Measurements from ENCODE around the gene ACVR2B.

ACVR2B gene

GRCh38 chr3:38472342-38472741 is 18.7 kb downstream of the ACVR2B start:
- Histone ChIP-seq H3K27ac (ENCODE audit: low read depth, low read length) (no peak overlapping the region), H2AK5ac (ENCODE audit: low read length) (no peak overlapping the region), H3K79me2 (ENCODE audit: control insufficient read depth, insufficient read depth, low read length) (peaks cover 66% of the 10 kb centered on the region), H2BK15ac (replicated peaks; ENCODE audit: low read depth) (no peak overlapping the region), H3K56ac (ENCODE audit: low read length) (no peak overlapping the region), H3K27me3 (ENCODE audit: insufficient read depth, low read length, poor library complexity) (no peaks in the 10 kb centered on the region), H4K5ac (ENCODE audit: low read length) (no peak overlapping the region), H3K4ac (ENCODE audit: low read depth, low read length) (no peak overlapping the region), H3K4me3 (ENCODE audit: low read length) (no peak overlapping the region), H2BK5ac (ENCODE audit: low read length) (no peak overlapping the region), H4K8ac (ENCODE audit: low read depth, low read length) (no peak overlapping the region), H3K4me1 (ENCODE audit: control insufficient read depth, low read depth, low read length) (no peaks in the 10 kb centered on the region), H3K9ac (ENCODE audit: low read length) (no peak overlapping the region), H3K23ac (ENCODE audit: low read length) (no peak overlapping the region), H3K4me2 (ENCODE audit: low read length) (no peak overlapping the region), H2BK120ac (ENCODE audit: low read depth, low read length) (no peak overlapping the region), H3K79me1 (ENCODE audit: low read length) (peaks cover 39% of the 10 kb centered on the region), H3K18ac (ENCODE audit: low read length) (no peak overlapping the region), H3K36me3 (ENCODE audit: control insufficient read depth, insufficient read depth, low read length) (no peaks in the 10 kb centered on the region)
- DNase-seq: no peak
- WGBS (ENCODE audit: extremely low coverage, insufficient coverage, low lambda C conversion rate): no CpG with 5 or more reads among the region's 1 CpG

GRCh38 chr3:38473229-38473628 is 19.5 kb downstream of the ACVR2B start:
- H2BK120ac ChIP-seq (ENCODE audit: low read depth, low read length): no peak overlapping the region
- DNase-seq: peak; percentile 24
- H3K4ac ChIP-seq (ENCODE audit: low read depth, low read length): no peak overlapping the region
- no peaks in the 10 kb centered on the region for H3K27me3 ChIP-seq (ENCODE audit: insufficient read depth, low read length, poor library complexity)
- no peak overlapping the region for H2BK5ac ChIP-seq (ENCODE audit: low read length)
- H3K56ac ChIP-seq (ENCODE audit: low read length): no peak overlapping the region
- no CpG with 5 or more reads among the region's 2 CpGs for WGBS (ENCODE audit: extremely low coverage, insufficient coverage, low lambda C conversion rate)
- peaks cover 60% of the 10 kb centered on the region for H3K79me2 ChIP-seq (ENCODE audit: control insufficient read depth, insufficient read depth, low read length)
- no peaks in the 10 kb centered on the region for H3K36me3 ChIP-seq (ENCODE audit: control insufficient read depth, insufficient read depth, low read length)
- peaks cover 38% of the 10 kb centered on the region for H3K79me1 ChIP-seq (ENCODE audit: low read length)
- H3K4me2 ChIP-seq (ENCODE audit: low read length): no peak overlapping the region
- no peak overlapping the region for H3K23ac ChIP-seq (ENCODE audit: low read length)
- H3K4me3 ChIP-seq (ENCODE audit: low read length): no peak overlapping the region
- no peak overlapping the region for H3K9ac ChIP-seq (ENCODE audit: low read length)
- H4K5ac ChIP-seq (ENCODE audit: low read length): no peak overlapping the region
- H3K18ac ChIP-seq (ENCODE audit: low read length): no peak overlapping the region
- no peak overlapping the region for H3K27ac ChIP-seq (ENCODE audit: low read depth, low read length)
- no peaks in the 10 kb centered on the region for H3K4me1 ChIP-seq (ENCODE audit: control insufficient read depth, low read depth, low read length)
- H4K8ac ChIP-seq (ENCODE audit: low read depth, low read length): no peak overlapping the region
- H2BK15ac ChIP-seq (replicated peaks; ENCODE audit: low read depth): no peak overlapping the region
- no peak overlapping the region for H2AK5ac ChIP-seq (ENCODE audit: low read length)

GRCh38 chr3:38474928-38475605 is 21.4 kb downstream of the ACVR2B start:
- Histone ChIP-seq H3K27me3 (ENCODE audit: insufficient read depth, low read length, poor library complexity) (no peaks in the 10 kb centered on the region), H3K56ac (ENCODE audit: low read length) (no peak overlapping the region), H2BK5ac (ENCODE audit: low read length) (no peak overlapping the region), H4K8ac (ENCODE audit: low read depth, low read length) (no peak overlapping the region), H3K27ac (ENCODE audit: low read depth, low read length) (no peak overlapping the region), H3K4me1 (ENCODE audit: control insufficient read depth, low read depth, low read length) (no peaks in the 10 kb centered on the region), H3K18ac (ENCODE audit: low read length) (no peak overlapping the region), H2BK120ac (ENCODE audit: low read depth, low read length) (no peak overlapping the region), H3K79me1 (ENCODE audit: low read length) (peaks cover 30% of the 10 kb centered on the region), H3K4me3 (ENCODE audit: low read length) (no peak overlapping the region), H3K4me2 (ENCODE audit: low read length) (no peak overlapping the region), H2AK5ac (ENCODE audit: low read length) (no peak overlapping the region), H3K9ac (ENCODE audit: low read length) (no peak overlapping the region), H3K4ac (ENCODE audit: low read depth, low read length) (no peak overlapping the region), H3K23ac (ENCODE audit: low read length) (no peak overlapping the region), H4K5ac (ENCODE audit: low read length) (no peak overlapping the region), H3K36me3 (ENCODE audit: control insufficient read depth, insufficient read depth, low read length) (peaks cover 2% of the 10 kb centered on the region), H3K79me2 (ENCODE audit: control insufficient read depth, insufficient read depth, low read length) (peaks cover 48% of the 10 kb centered on the region), H2BK15ac (replicated peaks; ENCODE audit: low read depth) (no peak overlapping the region)
- no CpG with 5 or more reads among the region's 7 CpGs for WGBS (ENCODE audit: extremely low coverage, insufficient coverage, low lambda C conversion rate)
- DNase-seq: no peak

- H2BK120ac ChIP-seq (ENCODE audit: low read depth, low read length): no peak overlapping the region
- H4K8ac ChIP-seq (ENCODE audit: low read depth, low read length): no peak overlapping the region
- no peak overlapping the region for H3K27ac ChIP-seq (ENCODE audit: low read depth, low read length)
- H2BK15ac ChIP-seq (replicated peaks; ENCODE audit: low read depth): no peak overlapping the region
- WGBS (ENCODE audit: extremely low coverage, insufficient coverage, low lambda C conversion rate): no CpG with 5 or more reads among the region's 6 CpGs
- no peak for DNase-seq
- no peak overlapping the region for H3K4me2 ChIP-seq (ENCODE audit: low read length)
- no peak overlapping the region for H3K9ac ChIP-seq (ENCODE audit: low read length)
- H3K4me3 ChIP-seq (ENCODE audit: low read length): no peak overlapping the region
- no peak overlapping the region for H3K56ac ChIP-seq (ENCODE audit: low read length)
- H2AK5ac ChIP-seq (ENCODE audit: low read length): no peak overlapping the region
- no peak overlapping the region for H2BK5ac ChIP-seq (ENCODE audit: low read length)
- H3K27me3 ChIP-seq (ENCODE audit: insufficient read depth, low read length, poor library complexity): no peaks in the 10 kb centered on the region
- peaks cover 30% of the 10 kb centered on the region for H3K79me1 ChIP-seq (ENCODE audit: low read length)
- H3K18ac ChIP-seq (ENCODE audit: low read length): no peak overlapping the region
- H3K4me1 ChIP-seq (ENCODE audit: control insufficient read depth, low read depth, low read length): no peaks in the 10 kb centered on the region
- H3K79me2 ChIP-seq (ENCODE audit: control insufficient read depth, insufficient read depth, low read length): peaks cover 48% of the 10 kb centered on the region
- H3K23ac ChIP-seq (ENCODE audit: low read length): no peak overlapping the region
- peaks cover 6% of the 10 kb centered on the region for H3K36me3 ChIP-seq (ENCODE audit: control insufficient read depth, insufficient read depth, low read length)
- no peak overlapping the region for H3K4ac ChIP-seq (ENCODE audit: low read depth, low read length)
- no peak overlapping the region for H4K5ac ChIP-seq (ENCODE audit: low read length)
Observed at GRCh38 chr3:38475716-38476115, 22.0 kb downstream of the ACVR2B start.

GRCh38 chr3:38476157-38476756 is 22.6 kb downstream of the ACVR2B start:
- peaks cover 6% of the 10 kb centered on the region for H3K36me3 ChIP-seq (ENCODE audit: control insufficient read depth, insufficient read depth, low read length)
- no peak overlapping the region for H2BK120ac ChIP-seq (ENCODE audit: low read depth, low read length)
- H3K4me2 ChIP-seq (ENCODE audit: low read length): no peak overlapping the region
- no peaks in the 10 kb centered on the region for H3K27me3 ChIP-seq (ENCODE audit: insufficient read depth, low read length, poor library complexity)
- no peak overlapping the region for H2BK5ac ChIP-seq (ENCODE audit: low read length)
- H3K4ac ChIP-seq (ENCODE audit: low read depth, low read length): no peak overlapping the region
- H3K9ac ChIP-seq (ENCODE audit: low read length): no peak overlapping the region
- no peaks in the 10 kb centered on the region for H3K4me1 ChIP-seq (ENCODE audit: control insufficient read depth, low read depth, low read length)
- no peak overlapping the region for H2BK15ac ChIP-seq (replicated peaks; ENCODE audit: low read depth)
- WGBS (ENCODE audit: extremely low coverage, insufficient coverage, low lambda C conversion rate): no CpG with 5 or more reads among the region's 5 CpGs
- no peak overlapping the region for H4K8ac ChIP-seq (ENCODE audit: low read depth, low read length)
- H3K4me3 ChIP-seq (ENCODE audit: low read length): no peak overlapping the region
- no peak overlapping the region for H4K5ac ChIP-seq (ENCODE audit: low read length)
- no peak overlapping the region for H3K56ac ChIP-seq (ENCODE audit: low read length)
- no peak overlapping the region for H3K23ac ChIP-seq (ENCODE audit: low read length)
- DNase-seq: no peak
- peaks cover 28% of the 10 kb centered on the region for H3K79me1 ChIP-seq (ENCODE audit: low read length)
- H3K27ac ChIP-seq (ENCODE audit: low read depth, low read length): no peak overlapping the region
- peaks cover 46% of the 10 kb centered on the region for H3K79me2 ChIP-seq (ENCODE audit: control insufficient read depth, insufficient read depth, low read length)
- H3K18ac ChIP-seq (ENCODE audit: low read length): no peak overlapping the region
- H2AK5ac ChIP-seq (ENCODE audit: low read length): no peak overlapping the region
